ENCODE measurements around the gene DBH.
"Not testable (repeated sequence)": the region's sequence is repeated elsewhere in the genome, so short reads cannot be mapped to it uniquely, and the experiment has no call there.

Gene DBH

DNA sequence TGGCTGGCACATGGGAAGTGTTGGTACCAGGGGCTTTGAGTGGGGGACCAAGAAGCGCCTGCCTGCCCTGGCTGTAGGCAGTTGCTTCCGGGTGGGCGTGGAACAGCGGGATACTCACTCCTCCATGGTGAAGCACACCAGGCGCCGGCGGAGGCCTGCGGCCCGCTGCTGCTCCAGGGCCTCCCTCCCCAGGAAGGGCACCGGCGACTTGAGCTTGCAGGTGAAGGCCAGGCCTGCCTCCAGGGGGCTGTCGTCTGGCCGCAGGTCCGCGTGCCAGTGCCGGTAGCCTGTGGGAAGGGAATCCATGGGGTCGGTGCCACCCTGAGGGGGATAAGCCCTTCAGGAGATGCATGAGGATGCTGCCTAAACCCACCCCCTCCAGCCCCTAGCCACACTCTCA lies 34.3 kb downstream of the DBH start:
- no peaks in the 10 kb centered on the region for H3K27me3 ChIP-seq (ENCODE audit: control insufficient read depth, insufficient read depth, low read length)
- H3K9ac ChIP-seq (ENCODE audit: low read length): no peak overlapping the region
- no peak overlapping the region for H3K4me3 ChIP-seq (ENCODE audit: low read depth, low read length)
- H3K36me3 ChIP-seq (ENCODE audit: control insufficient read depth, insufficient read depth, low read length): no peaks in the 10 kb centered on the region
- peaks cover 5% of the 10 kb centered on the region for H3K4me1 ChIP-seq (ENCODE audit: control insufficient read depth, insufficient read depth, low read length)
- no peaks in the 10 kb centered on the region for H3K9me3 ChIP-seq (ENCODE audit: control insufficient read depth, insufficient read depth, low read depth, low read length)
- H3K27ac ChIP-seq (ENCODE audit: low read depth, low read length): no peak overlapping the region

DNA sequence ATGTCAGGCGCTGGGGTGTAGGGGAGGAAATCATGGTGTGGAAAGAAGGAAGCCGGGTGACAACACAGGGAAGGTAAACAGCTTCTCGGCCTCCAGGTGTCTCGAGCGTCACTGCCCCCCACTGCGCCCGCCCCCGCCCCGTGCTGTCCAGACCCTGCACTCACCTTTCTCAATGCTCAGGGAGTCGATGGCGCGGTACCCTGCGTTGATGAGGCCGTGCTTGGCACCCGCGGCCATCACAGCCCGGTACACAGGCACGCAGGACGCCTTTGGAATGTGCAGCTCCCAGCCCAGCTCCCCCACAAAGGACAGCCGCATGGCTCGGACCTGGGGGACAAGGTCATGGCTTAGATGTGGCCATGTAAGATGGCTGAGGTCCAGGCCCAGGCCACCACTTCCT lies 35.2 kb downstream of the DBH start:
- Histone ChIP-seq H3K9ac (ENCODE audit: low read length) (no peak overlapping the region), H3K4me3 (ENCODE audit: low read depth, low read length) (no peak overlapping the region), H3K36me3 (ENCODE audit: control insufficient read depth, insufficient read depth, low read length) (no peaks in the 10 kb centered on the region), H3K4me1 (ENCODE audit: control insufficient read depth, insufficient read depth, low read length) (peaks cover 5% of the 10 kb centered on the region), H3K9me3 (ENCODE audit: control insufficient read depth, insufficient read depth, low read depth, low read length) (no peaks in the 10 kb centered on the region), H3K27ac (ENCODE audit: low read depth, low read length) (no peak overlapping the region), H3K27me3 (ENCODE audit: control insufficient read depth, insufficient read depth, low read length) (no peaks in the 10 kb centered on the region)

DNA sequence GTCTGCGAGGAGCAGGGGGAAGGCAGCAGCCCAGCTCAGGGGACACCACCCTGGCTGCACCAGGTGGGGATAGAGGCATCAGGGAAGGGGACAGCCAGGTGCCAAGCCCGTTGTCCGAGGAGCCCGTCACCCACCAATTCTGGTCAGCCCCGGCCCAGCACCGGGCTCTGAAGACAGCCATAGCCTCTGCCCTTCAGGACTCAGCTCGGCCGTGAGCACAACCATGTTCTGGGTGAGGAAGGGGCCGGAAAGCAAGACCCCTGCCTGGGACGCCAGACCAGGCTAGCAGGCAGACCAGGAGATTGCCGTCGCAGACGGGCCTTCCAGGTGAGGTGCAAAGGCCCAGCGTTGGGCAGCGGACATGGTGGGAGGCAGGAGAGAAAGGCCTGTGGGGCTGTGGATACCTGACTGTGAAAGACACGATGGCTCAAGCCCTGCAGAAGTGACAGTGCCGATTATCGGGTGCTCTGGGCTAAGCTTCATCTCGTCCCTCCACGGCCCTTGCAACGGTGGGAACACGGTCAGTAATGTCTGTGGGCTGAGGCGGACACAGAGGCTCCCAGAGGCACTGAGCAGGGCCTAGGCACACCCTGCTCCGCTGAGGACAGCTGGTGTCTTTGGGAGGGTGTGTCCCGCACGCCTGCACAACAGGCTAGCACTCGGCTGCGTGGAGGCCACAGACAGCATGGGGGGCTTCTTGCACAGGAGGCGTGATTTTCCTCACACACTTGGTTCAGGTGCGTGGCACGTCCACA lies 36.5 kb downstream of the DBH start:
- Histone ChIP-seq H3K4me3 (ENCODE audit: low read depth, low read length) (no peak overlapping the region), H3K36me3 (ENCODE audit: control insufficient read depth, insufficient read depth, low read length) (no peaks in the 10 kb centered on the region), H3K27me3 (ENCODE audit: control insufficient read depth, insufficient read depth, low read length) (no peaks in the 10 kb centered on the region), H3K4me1 (ENCODE audit: control insufficient read depth, insufficient read depth, low read length) (peaks cover 5% of the 10 kb centered on the region), H3K9me3 (ENCODE audit: control insufficient read depth, insufficient read depth, low read depth, low read length) (no peaks in the 10 kb centered on the region), H3K9ac (ENCODE audit: low read length) (no peak overlapping the region), H3K27ac (ENCODE audit: low read depth, low read length) (no peak overlapping the region)

DNA sequence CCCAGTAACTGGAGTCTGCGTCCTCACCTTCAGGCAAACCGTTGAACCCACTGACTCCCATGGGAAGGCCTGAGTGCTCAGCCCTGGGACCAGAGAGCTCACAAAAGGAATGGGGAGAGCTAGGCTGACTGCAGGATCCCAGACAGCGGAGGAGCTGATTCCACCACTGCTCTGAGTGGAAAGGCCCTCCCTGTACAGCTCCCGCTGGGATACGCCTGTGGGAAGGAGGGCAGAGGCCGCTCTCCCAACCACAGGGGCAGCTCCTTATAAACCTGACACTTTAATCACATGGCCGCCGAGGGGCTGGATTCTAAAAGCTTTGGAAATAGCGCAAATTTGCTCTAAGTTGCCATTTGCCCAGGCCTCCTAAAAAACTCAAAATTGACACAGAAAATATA lies 37.1 kb downstream of the DBH start:
- H3K4me3 ChIP-seq (ENCODE audit: low read depth, low read length): no peak overlapping the region
- H3K27me3 ChIP-seq (ENCODE audit: control insufficient read depth, insufficient read depth, low read length): no peaks in the 10 kb centered on the region
- no peaks in the 10 kb centered on the region for H3K36me3 ChIP-seq (ENCODE audit: control insufficient read depth, insufficient read depth, low read length)
- peaks cover 5% of the 10 kb centered on the region for H3K4me1 ChIP-seq (ENCODE audit: control insufficient read depth, insufficient read depth, low read length)
- H3K9me3 ChIP-seq (ENCODE audit: control insufficient read depth, insufficient read depth, low read depth, low read length): no peaks in the 10 kb centered on the region
- no peak overlapping the region for H3K9ac ChIP-seq (ENCODE audit: low read length)
- no peak overlapping the region for H3K27ac ChIP-seq (ENCODE audit: low read depth, low read length)

DNA sequence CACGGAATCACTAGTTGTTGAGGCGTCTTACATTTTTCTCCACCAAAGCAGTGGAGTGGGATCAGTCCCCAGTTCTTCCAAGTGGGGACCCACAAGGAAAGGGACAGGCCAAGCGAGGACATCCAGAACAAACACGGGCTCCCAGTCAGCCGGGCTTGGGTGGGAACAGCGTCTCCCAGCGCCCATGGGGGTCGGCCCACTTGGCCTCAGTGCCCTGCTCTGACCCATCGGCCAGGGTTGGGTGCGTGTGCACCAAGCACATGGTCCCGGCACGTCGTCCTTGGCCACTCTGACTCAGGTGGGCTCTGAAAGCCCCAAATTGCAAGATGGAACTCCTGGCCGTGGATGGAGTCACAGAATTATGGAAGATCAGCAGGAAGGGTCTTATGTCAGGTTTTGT lies 37.9 kb downstream of the DBH start:
- Histone ChIP-seq H3K27me3 (ENCODE audit: control insufficient read depth, insufficient read depth, low read length) (no peaks in the 10 kb centered on the region), H3K27ac (ENCODE audit: low read depth, low read length) (no peak overlapping the region)

DNA sequence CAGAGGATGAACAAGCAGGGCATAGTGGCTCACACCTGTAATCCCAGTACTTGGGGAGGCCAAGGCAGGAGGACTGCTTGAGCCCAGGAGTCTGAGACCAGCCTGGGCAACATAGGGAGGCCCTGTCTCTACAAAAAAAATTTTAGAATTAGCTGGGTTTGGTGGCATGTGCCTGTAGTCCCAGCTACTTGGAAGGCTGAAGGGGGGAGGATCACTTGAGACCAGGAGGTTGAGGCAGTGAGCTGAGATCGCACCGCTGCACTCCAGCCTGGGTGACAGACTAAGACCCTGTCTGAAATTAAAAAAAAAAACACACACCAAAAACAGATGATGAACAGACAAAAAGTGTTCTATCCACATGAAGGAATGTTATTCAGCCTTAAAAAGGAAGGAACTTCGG lies 39.6 kb downstream of the DBH start:
- H3K27ac ChIP-seq (ENCODE audit: low read depth, low read length): not testable (repeated sequence)

More for the DNA sequence above, 37.9 kb downstream of the DBH start:
- Histone ChIP-seq H3K4me3 (ENCODE audit: low read depth, low read length) (no peak overlapping the region), H3K36me3 (ENCODE audit: control insufficient read depth, insufficient read depth, low read length) (no peaks in the 10 kb centered on the region), H3K4me1 (ENCODE audit: control insufficient read depth, insufficient read depth, low read length) (peaks cover 5% of the 10 kb centered on the region), H3K9me3 (ENCODE audit: control insufficient read depth, insufficient read depth, low read depth, low read length) (no peaks in the 10 kb centered on the region), H3K9ac (ENCODE audit: low read length) (no peak overlapping the region)

DNA sequence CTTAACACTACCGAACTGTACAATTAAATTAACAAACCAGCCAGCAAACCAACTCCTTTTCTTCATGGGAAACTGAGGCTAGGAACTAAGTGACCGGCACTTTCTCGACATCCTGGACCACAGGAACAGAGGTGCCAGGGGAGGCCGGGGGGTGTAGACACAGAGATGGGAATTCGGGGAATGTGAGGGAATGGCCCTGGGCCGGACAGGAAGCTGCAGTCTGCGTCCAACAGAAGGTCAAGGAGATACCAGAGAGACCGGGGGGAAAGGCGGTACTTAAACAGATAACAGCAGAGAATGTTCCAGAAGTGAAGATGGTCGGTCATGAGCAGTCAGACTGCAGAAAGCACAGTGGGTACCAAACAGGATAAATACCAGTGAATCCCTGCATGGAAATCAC lies 40.3 kb downstream of the DBH start:
- Histone ChIP-seq H3K27ac (ENCODE audit: low read depth, low read length) (no peak overlapping the region), H3K36me3 (ENCODE audit: control insufficient read depth, insufficient read depth, low read length) (no peaks in the 10 kb centered on the region), H3K9ac (ENCODE audit: low read length) (no peak overlapping the region), H3K9me3 (ENCODE audit: control insufficient read depth, insufficient read depth, low read depth, low read length) (no peaks in the 10 kb centered on the region), H3K4me1 (ENCODE audit: control insufficient read depth, insufficient read depth, low read length) (peaks cover 5% of the 10 kb centered on the region), H3K27me3 (ENCODE audit: control insufficient read depth, insufficient read depth, low read length) (no peaks in the 10 kb centered on the region), H3K4me3 (ENCODE audit: low read depth, low read length) (no peak overlapping the region)

More for the DNA sequence above, 39.6 kb downstream of the DBH start:
- H3K9me3 ChIP-seq (ENCODE audit: control insufficient read depth, insufficient read depth, low read depth, low read length); H3K36me3 ChIP-seq (ENCODE audit: control insufficient read depth, insufficient read depth, low read length); H3K4me3 ChIP-seq (ENCODE audit: low read depth, low read length); H3K4me1 ChIP-seq (ENCODE audit: control insufficient read depth, insufficient read depth, low read length); H3K27me3 ChIP-seq (ENCODE audit: control insufficient read depth, insufficient read depth, low read length); H3K9ac ChIP-seq (ENCODE audit: low read length): not testable (repeated sequence)

DNA sequence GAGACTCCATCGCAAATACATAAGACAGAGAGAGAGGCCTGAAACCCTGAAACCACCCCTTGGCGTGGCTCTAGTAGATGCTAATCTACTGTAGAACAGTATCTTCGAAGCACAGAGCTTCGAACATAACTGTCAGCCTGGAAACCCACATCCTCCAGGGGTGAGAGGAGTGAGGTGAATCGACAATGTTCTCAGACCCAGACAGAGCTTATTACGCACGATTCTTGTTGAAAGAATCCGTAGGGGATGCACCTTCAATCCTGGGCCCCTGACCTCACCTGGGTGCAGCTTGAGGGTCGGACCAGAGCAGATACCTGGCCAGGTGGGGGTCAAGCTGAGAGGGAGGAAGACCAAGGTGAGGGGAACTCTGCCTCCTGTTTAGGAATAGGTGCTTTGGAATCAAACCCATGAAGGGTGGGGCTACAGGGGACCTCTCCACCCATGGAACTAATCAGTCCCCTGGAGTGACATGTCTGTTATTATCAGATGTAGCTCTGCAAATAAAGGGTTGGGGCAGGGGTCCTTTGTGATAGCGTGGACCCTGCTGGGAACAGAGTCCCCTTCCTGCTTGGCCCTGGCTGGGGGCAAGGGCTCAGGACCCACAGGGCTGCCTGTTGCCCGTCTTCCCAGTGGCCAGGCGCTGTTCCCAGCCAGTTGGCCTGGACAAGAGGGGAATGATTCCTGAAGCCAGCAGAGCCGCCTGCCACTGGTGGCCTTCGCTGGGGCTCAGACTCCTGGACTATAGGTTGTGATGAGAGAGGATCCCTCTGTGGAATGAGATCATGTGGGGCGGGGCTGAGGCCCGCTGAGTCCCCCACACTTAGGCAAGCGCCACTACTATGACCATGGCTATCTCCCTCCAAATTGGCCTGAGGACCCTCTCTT lies 41.2 kb downstream of the DBH start:
- H3K4me1 ChIP-seq (ENCODE audit: control insufficient read depth, insufficient read depth, low read length): peaks cover 5% of the 10 kb centered on the region
- H3K4me3 ChIP-seq (ENCODE audit: low read depth, low read length): no peak overlapping the region
- no peak overlapping the region for H3K9ac ChIP-seq (ENCODE audit: low read length)
- H3K9me3 ChIP-seq (ENCODE audit: control insufficient read depth, insufficient read depth, low read depth, low read length): no peaks in the 10 kb centered on the region
- H3K36me3 ChIP-seq (ENCODE audit: control insufficient read depth, insufficient read depth, low read length): no peaks in the 10 kb centered on the region
- no peaks in the 10 kb centered on the region for H3K27me3 ChIP-seq (ENCODE audit: control insufficient read depth, insufficient read depth, low read length)
- H3K27ac ChIP-seq (ENCODE audit: low read depth, low read length): no peak overlapping the region

DNA sequence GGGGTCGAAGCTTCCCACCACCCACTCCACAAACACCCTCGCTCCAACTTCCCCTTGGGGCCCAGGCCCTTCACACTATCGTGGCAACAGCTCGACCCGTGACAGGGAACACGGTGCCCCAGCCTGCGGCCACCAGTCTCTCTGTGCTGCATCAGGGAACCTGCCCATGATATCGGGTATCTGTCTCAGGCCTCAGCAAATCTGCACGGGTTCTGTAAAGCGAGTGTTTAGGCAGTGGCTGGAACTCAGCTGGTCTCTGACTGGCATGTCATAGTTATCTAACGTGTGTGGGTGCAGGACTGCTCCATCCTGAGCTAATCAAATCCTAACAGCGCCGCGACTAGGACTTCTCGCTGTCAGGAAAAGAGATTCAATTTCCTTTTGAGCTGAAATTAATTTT lies 42.9 kb downstream of the DBH start:
- H3K9ac ChIP-seq (ENCODE audit: low read length): no peak overlapping the region
- H3K27ac ChIP-seq (ENCODE audit: low read depth, low read length): no peak overlapping the region
- H3K9me3 ChIP-seq (ENCODE audit: control insufficient read depth, insufficient read depth, low read depth, low read length): no peaks in the 10 kb centered on the region
- H3K36me3 ChIP-seq (ENCODE audit: control insufficient read depth, insufficient read depth, low read length): no peaks in the 10 kb centered on the region
- H3K4me1 ChIP-seq (ENCODE audit: control insufficient read depth, insufficient read depth, low read length): peaks cover 5% of the 10 kb centered on the region
- H3K27me3 ChIP-seq (ENCODE audit: control insufficient read depth, insufficient read depth, low read length): no peaks in the 10 kb centered on the region
- H3K4me3 ChIP-seq (ENCODE audit: low read depth, low read length): no peak overlapping the region

DNA sequence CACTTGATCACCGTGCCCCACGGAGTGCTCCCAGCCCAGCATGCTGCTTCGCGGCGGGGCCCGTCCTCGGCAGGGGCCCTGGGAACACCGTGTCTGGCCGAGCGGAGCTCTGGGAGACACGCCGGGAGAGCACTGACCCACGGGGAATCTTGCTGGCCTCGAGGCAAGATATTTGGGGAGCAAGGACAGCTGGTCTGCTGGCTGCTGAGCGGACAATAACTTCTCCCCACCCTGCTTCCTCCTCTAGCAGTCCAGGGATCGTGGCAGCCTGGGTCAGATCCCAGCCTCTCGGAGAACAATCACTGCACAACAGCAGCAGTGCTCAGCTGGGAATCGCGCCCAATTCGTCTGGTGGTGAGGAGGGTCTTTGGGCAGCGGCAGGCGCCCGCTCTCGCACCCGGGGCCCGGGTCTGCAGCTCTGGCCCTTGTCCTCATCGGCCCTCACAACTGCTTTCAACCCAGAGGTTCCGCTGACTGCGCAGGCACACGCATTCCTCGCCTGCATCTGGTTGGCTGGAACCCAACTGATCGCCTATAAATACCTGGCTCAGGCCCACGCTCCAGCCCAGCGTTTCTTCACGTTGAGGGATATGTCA lies 43.4 kb downstream of the DBH start:
- Histone ChIP-seq H3K27ac (ENCODE audit: low read depth, low read length) (no peak overlapping the region), H3K27me3 (ENCODE audit: control insufficient read depth, insufficient read depth, low read length) (no peaks in the 10 kb centered on the region)

More for the DNA sequence above, 43.4 kb downstream of the DBH start:
- no peak overlapping the region for H3K9ac ChIP-seq (ENCODE audit: low read length)
- no peak overlapping the region for H3K4me3 ChIP-seq (ENCODE audit: low read depth, low read length)
- no peaks in the 10 kb centered on the region for H3K36me3 ChIP-seq (ENCODE audit: control insufficient read depth, insufficient read depth, low read length)
- H3K4me1 ChIP-seq (ENCODE audit: control insufficient read depth, insufficient read depth, low read length): peaks cover 3% of the 10 kb centered on the region
- H3K9me3 ChIP-seq (ENCODE audit: control insufficient read depth, insufficient read depth, low read depth, low read length): no peaks in the 10 kb centered on the region

Measured in HUES6 (cell line).